IPS-15b (cell line): ENCODE data around the gene LENG1.

ENCODE experiments used
- H3K27me3 ChIP-seq: one replicate; pipeline ENCODE4 v1.6.1; 2013; ENCODE audit warnings: low read length; ENCODE audit not compliant: control insufficient read depth, insufficient read depth
- H3K36me3 ChIP-seq: one replicate; pipeline ENCODE4 v1.6.1; 2013; ENCODE audit warnings: low read length; ENCODE audit not compliant: control insufficient read depth, insufficient read depth
- H3K4me1 ChIP-seq: one replicate; pipeline ENCODE4 v1.6.1; 2013; ENCODE audit warnings: mild to moderate bottlenecking, low read length; ENCODE audit not compliant: control insufficient read depth, insufficient read depth
- H3K4me3 ChIP-seq: one replicate; pipeline ENCODE4 v1.5.1; 2013; ENCODE audit warnings: low read depth, low read length
- H3K9ac ChIP-seq: one replicate; pipeline ENCODE4 v1.6.1; 2013; ENCODE audit warnings: low read depth, mild to moderate bottlenecking, low read length
- H3K9me3 ChIP-seq: one replicate; pipeline ENCODE4 v1.6.1; 2013; ENCODE audit warnings: mild to moderate bottlenecking, low read length; ENCODE audit not compliant: control insufficient read depth, insufficient read depth

The LENG1 gene

GRCh38 chr19:54108496-54108895 lies 51.0 kb downstream of the LENG1 start:
- Histone ChIP-seq H3K4me3 (no peak overlapping the region), H3K4me1 (no peaks in the 10 kb centered on the region), H3K27me3 (no peaks in the 10 kb centered on the region), H3K9me3 (no peaks in the 10 kb centered on the region), H3K36me3 (peaks cover 55% of the 10 kb centered on the region), H3K9ac (no peak overlapping the region)

- Histone ChIP-seq H3K9ac (no peak overlapping the region), H3K9me3 (no peaks in the 10 kb centered on the region), H3K4me3 (no peak overlapping the region), H3K36me3 (peaks cover 52% of the 10 kb centered on the region), H3K4me1 (no peaks in the 10 kb centered on the region), H3K27me3 (no peaks in the 10 kb centered on the region)
These were observed 51.5 kb downstream of the LENG1 start for GRCh38 chr19:54107876-54108490.

GRCh38 chr19:54106716-54107115 lies 52.8 kb downstream of the LENG1 start:
- no peak overlapping the region for H3K4me3 ChIP-seq
- H3K4me1 ChIP-seq, result no peaks in the 10 kb centered on the region
- peaks cover 52% of the 10 kb centered on the region for H3K36me3 ChIP-seq
- no peak overlapping the region for H3K9ac ChIP-seq
- no peaks in the 10 kb centered on the region for H3K27me3 ChIP-seq
- no peaks in the 10 kb centered on the region for H3K9me3 ChIP-seq

GRCh38 chr19:54105796-54106195 lies 53.7 kb downstream of the LENG1 start:
- Histone ChIP-seq H3K36me3 (peaks cover 49% of the 10 kb centered on the region), H3K4me1 (no peaks in the 10 kb centered on the region), H3K9ac (no peak overlapping the region), H3K4me3 (no peak overlapping the region), H3K9me3 (no peaks in the 10 kb centered on the region), H3K27me3 (no peaks in the 10 kb centered on the region)
